ENCODE results near the gene MAPKAP1. TPM values are rescaled to one million over a fixed set of nuclear protein-coding genes. Genes with fewer than 3 reads are reported as not detected.

Gene MAPKAP1
- total and polyA plus RNA-seq, 9 of the 15 experiments (the other 6 are each of a cell fraction or from before 2014, with no cell fraction given), result 2.6 to 82.1 (median 61.1) TPM

DNA sequence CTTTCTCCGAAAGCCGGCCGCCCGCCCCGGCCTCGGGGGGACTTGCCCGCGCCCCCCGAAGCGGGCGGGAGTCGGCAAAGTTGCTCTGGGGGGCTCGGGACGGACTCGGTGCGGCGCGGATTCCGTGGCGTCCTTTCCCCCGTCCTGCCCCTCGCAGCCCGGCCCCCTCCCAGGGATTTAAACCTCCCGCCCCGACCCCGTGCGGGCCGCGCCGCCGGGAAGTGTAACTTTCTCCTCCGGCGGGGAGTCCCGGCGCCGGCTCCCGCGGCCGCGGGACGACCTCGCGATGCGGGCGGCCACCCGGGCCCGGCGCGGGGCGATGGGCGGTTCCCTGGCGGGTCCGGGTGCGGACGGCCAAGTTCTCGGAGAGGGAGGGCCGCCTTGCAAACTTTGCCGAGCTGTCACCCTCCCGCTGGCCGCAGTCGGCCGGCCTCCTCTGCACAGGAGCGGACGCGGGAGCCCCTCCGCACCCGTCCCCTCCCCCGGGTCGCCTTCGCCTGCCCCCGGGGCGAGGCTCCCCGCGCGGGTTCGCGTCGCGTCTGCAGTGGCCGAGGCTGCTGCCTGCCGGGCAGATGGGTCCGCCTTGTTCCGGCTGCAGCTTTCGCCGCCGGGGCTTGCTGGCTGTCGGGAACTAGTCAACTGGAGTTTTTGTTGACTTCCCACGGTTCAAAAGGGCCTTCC is 40.9 kb upstream of the MAPKAP1 start:
- Histone ChIP-seq H3K4me3 (peak overlapping the region; percentile 47), H3K9me3 (replicated peaks; ENCODE audit: control insufficient read depth, insufficient read depth, low read depth, low read length) (no peaks in the 10 kb centered on the region), H3K27me3 (ENCODE audit: control insufficient read depth in 2 of 2, insufficient read depth in 2 of 2, low read length in 2 of 2) (peaks cover 31 to 32% of the 10 kb centered on the region in 2 experiments), H3K4me2 (ENCODE audit: insufficient read depth, low read length) (peak overlapping the region; percentile 75), H2AFZ (ENCODE audit: low read depth, low read length) (peak overlapping the region; percentile 44; the same call in 1 of the 2 replicates), H3K9me1 (ENCODE audit: control insufficient read depth, insufficient read depth, low read length) (no peaks in the 10 kb centered on the region), H3K27ac (ENCODE audit: extremely low read depth, low read depth, low read length) (no peak overlapping the region), H3K4me1 (replicated peaks in 1 of 2; ENCODE audit: control insufficient read depth in 2 of 2, insufficient read depth in 2 of 2, low read length in 2 of 2) (peaks cover 8 to 26% of the 10 kb centered on the region in 2 experiments), H3K79me2 (ENCODE audit: control insufficient read depth, insufficient read depth, low read length) (no peaks in the 10 kb centered on the region), H3K9ac (ENCODE audit: insufficient read depth in 1 of 2, low read depth in 2 of 2, low read length in 2 of 2) (peak overlapping the region in 1 of 2 experiments; percentile 72; a peak in 2 of 4 replicates), H4K20me1 (replicated peaks; ENCODE audit: control insufficient read depth, insufficient read depth, low read length) (peaks cover 7% of the 10 kb centered on the region; the same call in 1 of the 2 replicates), H3K36me3 (ENCODE audit: control insufficient read depth, insufficient read depth, low read length) (no peaks in the 10 kb centered on the region)
- 3% methylated on average over 32 of the region's 88 CpGs for WGBS (ENCODE audit: insufficient coverage, low coverage, missing lambda C conversion rate)
- no peak for ATAC-seq
- ChIA-PET CTCF (ENCODE audit: low intra/inter-chr PET ratio) (no interaction called here), POLR2A (interaction anchor here (0.7 to 1.2 kb wide), 2 partner anchors 48 to 191 kb away, joined by 3 read pairs; no protein-coding TSS in a partner anchor)
- in situ Hi-C loops (cut with MboI), result no loop called here
- intact Hi-C loops (cut with micrococcal nuclease), result loop anchor here (5.0 kb wide), 1 partner anchor 41 kb away; the partner anchor contains the start of gene MAPKAP1
- no TSS peak for BruUV-seq (replicated peaks)
- DNase-seq (ENCODE audit: extremely low read depth in 1 of 4, low spot score in 3 of 4), result peak; percentile 6 to 43 (median 32)
- FAIRE-seq, result no peak
- TF ChIP-seq CBX8 (IDR thresholded peaks at IDR 0.05; ENCODE audit: borderline replicate concordance, extremely low read depth, low read depth, low read length, poor library complexity, severe bottlenecking) (peak; percentile 14), CCNT2 (IDR thresholded peaks at IDR 0.05; ENCODE audit: borderline replicate concordance, extremely low read depth, insufficient read length, low read depth, low read length) (peak; percentile 19), FOXA1 (IDR thresholded peaks at IDR 0.05; ENCODE audit: borderline replicate concordance) (no peak), IFI16 (CRISPR knock-in tag; IDR thresholded peaks at IDR 0.05) (no peak), ZNF449 (CRISPR knock-in tag; IDR thresholded peaks at IDR 0.05) (no peak), NKRF (IDR thresholded peaks at IDR 0.05; ENCODE audit: borderline replicate concordance) (no peak), EP300 (IDR thresholded peaks at IDR 0.05; ENCODE audit: low read length) (no peak), POLR2G (IDR thresholded peaks at IDR 0.05; ENCODE audit: low read depth, low read length) (no peak), ZNF143 (CRISPR knock-in tag; IDR thresholded peaks at IDR 0.05) (no peak), CHD4 (IDR thresholded peaks at IDR 0.05; ENCODE audit: insufficient read depth, insufficient replicate concordance, low read depth, low read length, poor library complexity, severe bottlenecking) (no peak)
- TF ChIP-seq, protein P1, sequence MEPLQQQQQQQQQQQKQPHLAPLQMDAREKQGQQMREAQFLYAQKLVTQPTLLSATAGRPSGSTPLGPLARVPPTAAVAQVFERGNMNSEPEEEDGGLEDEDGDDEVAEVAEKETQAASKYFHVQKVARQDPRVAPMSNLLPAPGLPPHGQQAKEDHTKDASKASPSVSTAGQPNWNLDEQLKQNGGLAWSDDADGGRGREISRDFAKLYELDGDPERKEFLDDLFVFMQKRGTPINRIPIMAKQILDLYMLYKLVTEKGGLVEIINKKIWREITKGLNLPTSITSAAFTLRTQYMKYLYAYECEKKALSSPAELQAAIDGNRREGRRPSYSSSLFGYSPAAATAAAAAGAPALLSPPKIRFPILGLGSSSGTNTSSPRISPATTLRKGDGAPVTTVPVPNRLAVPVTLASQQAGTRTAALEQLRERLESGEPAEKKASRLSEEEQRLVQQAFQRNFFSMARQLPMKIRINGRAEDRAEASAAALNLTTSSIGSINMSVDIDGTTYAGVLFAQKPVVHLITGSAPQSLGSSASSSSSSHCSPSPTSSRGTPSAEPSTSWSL (CRISPR knock-in tag; IDR thresholded peaks at IDR 0.05; ENCODE audit: borderline replicate concordance), result no peak
- TF ChIP-seq, protein P2, sequence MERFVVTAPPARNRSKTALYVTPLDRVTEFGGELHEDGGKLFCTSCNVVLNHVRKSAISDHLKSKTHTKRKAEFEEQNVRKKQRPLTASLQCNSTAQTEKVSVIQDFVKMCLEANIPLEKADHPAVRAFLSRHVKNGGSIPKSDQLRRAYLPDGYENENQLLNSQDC (CRISPR knock-in tag; IDR thresholded peaks at IDR 0.05), result no peak

All from K562 (cell line).